Sciatic nerve (tissue), 2 donors: ENCODE results near the gene CALHM6. TPM values are rescaled to one million over a fixed set of nuclear protein-coding genes. Genes with fewer than 3 reads are reported as not detected.

Experiments
- ATAC-seq: fragments of 200-7000 bp; cut with Tn5 transposase; one replicate; pipeline ENCODE4 v1.9.1; 2020; ENCODE audit warnings: mild to moderate bottlenecking, moderate library complexity
- DNase-seq: peaks from one replicate; pipeline ENCODE4 v3.0.0-alpha.2; 2020; ENCODE audit warnings: low spot score
- intact Hi-C: fragments of 100-400 bp; cut with DNase I; formaldehyde crosslinking; loops from one replicate; pipeline ENCODE4 v1.14.2; 2022
- total RNA-seq: library from RNA; stranded (reverse); fragmentation: NEBNext Ultra II Directional; extraction: Animal tissue kit (Norgen Biotek cat#: 25700); gene quantifications from one replicate; pipeline ENCODE4 v1.2.1, GENCODE V29; 2021
- donor health status: DM: no; HTN: no; CAD: no.
- donor health status: DM: no; HTN: no; CAD: no.

The CALHM6 gene
- total RNA-seq, 1 donor from 2014 or later: 5.5 TPM

GRCh38 chr6:116512111-116512559 is 51.0 kb downstream of the CALHM6 start:
- intact Hi-C loops: no loop called here
- DNase-seq: no peak
- ATAC-seq: peak; percentile 61

GRCh38 chr6:116512734-116513133 is 51.6 kb downstream of the CALHM6 start:
- ATAC-seq (no peak), DNase-seq (no peak)
- intact Hi-C loops: no loop called here

Other genes with a start within 250 kb of the CALHM6 start
- 26.5 TPM for gene TSPYL4, start 207.3 kb upstream of the CALHM6 start, total RNA-seq
- 71.8 TPM for gene TSPYL1, start 181.4 kb upstream of the CALHM6 start, total RNA-seq
- 82.7 TPM for gene DSE, start 90.4 kb upstream of the CALHM6 start, total RNA-seq
- gene CALHM5, start 50.3 kb downstream of the CALHM6 start, total RNA-seq: 5.3 TPM
- 0.22 TPM for gene TRAPPC3L, start 84.3 kb downstream of the CALHM6 start, total RNA-seq
- not detected for gene CALHM4, start 92.4 kb downstream of the CALHM6 start, total RNA-seq
- gene RWDD1, start 110.1 kb downstream of the CALHM6 start, total RNA-seq: 39.6 TPM
- 0.18 TPM for gene RSPH4A, start 155.1 kb downstream of the CALHM6 start, total RNA-seq
- 14.7 TPM for gene ZUP1, start 207.4 kb downstream of the CALHM6 start, total RNA-seq
- gene KPNA5, start 219.8 kb downstream of the CALHM6 start, total RNA-seq: 29.5 TPM